GM12874 (cell line): Measurements from ENCODE around the gene ZSWIM3.

Source experiments
- TF ChIP-seq, protein P1 (sequence below): IDR thresholded peaks from 2 replicates; pipeline ENCODE4 v1.5.1; 2011; ENCODE audit warnings: low read depth, mild to moderate bottlenecking, control low read depth, low read length, moderate library complexity; ENCODE audit not compliant: insufficient read depth

Gene ZSWIM3

DNA sequence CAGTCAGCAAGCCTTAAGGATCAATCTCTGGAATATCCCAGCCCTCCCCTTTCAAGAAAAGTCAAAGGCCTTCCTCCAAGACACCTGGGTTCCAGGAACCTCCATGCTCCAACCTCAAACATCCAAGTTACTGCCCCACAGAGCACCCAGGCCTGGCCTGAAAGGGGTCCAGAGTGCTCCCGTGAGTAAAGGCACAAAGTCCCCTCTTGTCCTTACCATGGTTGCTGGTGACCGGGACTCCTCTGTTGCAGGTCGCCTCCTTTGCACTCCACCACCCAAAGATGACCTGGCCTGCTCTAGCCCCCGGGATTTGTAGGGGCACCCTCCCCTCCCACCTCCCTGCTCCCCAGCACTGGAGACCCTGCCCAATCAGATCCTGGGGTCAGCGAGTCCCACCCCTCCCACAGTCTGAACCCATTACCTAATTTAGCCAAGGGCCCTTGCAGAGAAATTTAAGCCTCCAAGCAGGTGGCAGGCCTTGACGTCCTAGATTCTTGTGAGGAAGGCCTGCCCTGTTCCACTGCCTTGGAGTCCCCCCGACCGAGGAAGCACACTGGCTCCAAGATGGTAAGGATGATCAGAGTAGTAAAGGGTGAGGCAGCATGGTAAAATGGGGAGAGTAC, 30.3 kb upstream of the ZSWIM3 start, which contains the start of gene TNNC2:
TNNC2 (minus strand) TSS at position 283 of the 623 bp plus-strand sequence; CDS start at position 219, 64 bp downstream.
- TF ChIP-seq, protein P1, sequence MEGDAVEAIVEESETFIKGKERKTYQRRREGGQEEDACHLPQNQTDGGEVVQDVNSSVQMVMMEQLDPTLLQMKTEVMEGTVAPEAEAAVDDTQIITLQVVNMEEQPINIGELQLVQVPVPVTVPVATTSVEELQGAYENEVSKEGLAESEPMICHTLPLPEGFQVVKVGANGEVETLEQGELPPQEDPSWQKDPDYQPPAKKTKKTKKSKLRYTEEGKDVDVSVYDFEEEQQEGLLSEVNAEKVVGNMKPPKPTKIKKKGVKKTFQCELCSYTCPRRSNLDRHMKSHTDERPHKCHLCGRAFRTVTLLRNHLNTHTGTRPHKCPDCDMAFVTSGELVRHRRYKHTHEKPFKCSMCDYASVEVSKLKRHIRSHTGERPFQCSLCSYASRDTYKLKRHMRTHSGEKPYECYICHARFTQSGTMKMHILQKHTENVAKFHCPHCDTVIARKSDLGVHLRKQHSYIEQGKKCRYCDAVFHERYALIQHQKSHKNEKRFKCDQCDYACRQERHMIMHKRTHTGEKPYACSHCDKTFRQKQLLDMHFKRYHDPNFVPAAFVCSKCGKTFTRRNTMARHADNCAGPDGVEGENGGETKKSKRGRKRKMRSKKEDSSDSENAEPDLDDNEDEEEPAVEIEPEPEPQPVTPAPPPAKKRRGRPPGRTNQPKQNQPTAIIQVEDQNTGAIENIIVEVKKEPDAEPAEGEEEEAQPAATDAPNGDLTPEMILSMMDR = no peak

DNA sequence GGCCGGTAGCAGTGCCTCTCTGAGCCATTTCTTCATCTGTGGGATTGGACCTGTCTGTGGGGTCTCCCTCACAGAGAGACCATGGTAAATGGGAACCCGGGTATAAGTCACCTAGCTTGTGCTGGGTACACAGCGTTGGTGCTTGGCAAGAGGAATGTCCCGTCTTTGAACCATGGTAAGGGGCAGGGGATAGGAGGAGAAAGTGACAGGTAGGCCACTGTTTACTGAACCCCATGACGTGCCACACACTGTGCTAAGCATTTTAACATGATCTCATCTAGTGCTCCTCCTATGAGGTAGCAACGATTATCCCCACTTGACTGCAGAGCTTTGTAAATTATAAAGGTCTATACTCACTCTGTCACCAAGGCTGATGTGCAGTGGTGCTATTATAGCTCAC, 29.7 kb upstream of the ZSWIM3 start:
- TF ChIP-seq, protein P1 = no peak

DNA sequence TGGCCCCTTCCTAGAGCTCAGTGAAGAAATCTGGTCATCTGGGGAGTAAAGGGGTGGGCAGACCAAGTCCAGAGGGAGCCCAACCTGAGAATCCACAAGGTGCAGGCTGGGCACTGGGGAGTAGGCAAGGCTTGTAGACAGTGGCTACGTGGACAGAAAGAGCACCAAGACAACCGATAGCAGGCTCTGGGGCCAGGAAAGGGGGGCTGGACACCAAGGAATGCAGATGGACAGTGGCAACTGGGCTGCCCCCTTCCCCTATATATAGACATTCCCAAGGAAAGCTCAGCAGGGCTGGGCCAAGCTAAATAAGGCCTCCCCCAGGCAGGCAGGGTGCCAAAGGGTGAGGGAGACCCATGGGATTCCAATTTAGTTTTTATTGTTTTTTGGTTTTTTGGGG, 28.8 kb upstream of the ZSWIM3 start:
- TF ChIP-seq, protein P1 = no peak

DNA sequence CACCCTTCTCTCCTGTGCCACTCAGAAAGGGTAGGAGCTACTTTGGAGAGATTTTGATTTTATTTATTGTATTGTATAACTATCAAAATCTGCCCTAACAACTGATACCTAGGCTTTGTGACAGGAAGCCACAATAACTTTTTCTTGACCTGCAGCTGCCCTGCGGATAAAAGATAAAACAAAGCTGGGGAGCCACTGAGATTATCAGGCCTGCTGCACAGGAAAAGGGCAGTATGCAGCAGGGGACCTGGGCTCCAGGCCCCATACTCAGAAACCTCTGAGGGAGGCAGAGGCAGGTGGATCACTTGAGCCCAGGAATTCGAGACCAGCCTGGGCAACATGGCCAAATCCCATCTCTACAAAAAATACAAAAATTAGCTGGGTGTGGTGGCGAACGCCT, 24.8 kb upstream of the ZSWIM3 start:
- TF ChIP-seq, protein P1 = no peak

DNA sequence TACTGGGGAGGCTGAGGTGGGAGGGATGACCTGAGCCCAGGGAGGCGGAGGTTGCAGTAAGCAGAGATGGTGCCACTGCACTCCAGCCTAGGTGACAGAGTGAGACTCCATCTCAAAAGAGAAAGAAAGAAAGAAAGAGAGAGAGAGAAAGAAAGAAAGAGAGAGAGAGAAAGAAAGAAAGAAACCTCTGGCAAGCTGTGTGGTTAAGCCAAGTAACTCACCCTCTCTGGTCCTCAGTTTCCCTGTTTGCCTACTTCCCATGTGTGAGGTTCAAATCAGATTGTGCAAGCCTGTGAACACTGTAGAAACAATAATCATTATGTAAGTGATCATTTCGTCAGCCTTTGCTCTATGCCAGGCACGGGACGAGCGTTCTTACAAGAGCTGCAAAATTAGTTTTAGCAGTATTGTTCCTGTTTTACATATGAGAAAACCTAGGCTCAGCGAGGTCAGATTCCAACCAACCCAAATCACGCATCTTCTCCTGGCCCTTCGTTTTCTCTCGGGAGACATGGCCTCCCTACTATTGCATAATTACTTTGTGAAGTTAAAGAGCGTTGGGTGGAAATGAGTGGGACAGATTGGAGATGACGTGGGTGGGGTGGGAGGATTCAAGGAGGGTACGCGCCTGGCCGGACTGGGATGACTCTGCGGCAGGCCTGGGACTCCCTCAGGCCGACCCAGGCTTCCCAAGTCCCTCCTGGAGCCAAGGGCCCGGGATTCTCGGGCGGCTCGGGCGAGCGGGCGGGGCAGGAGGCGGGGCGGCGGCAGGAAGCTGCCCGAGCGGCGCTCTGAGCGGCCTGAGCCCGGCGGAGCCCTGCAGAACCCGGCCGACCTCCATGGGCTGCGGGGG, 24.2 kb upstream of the ZSWIM3 start, which contains the start of gene SNX21:
SNX21 (plus strand) TSS at position 770 of the 853 bp plus-strand sequence. CDS start 121 bp downstream, outside the sequence.
- TF ChIP-seq, protein P1 = no peak

DNA sequence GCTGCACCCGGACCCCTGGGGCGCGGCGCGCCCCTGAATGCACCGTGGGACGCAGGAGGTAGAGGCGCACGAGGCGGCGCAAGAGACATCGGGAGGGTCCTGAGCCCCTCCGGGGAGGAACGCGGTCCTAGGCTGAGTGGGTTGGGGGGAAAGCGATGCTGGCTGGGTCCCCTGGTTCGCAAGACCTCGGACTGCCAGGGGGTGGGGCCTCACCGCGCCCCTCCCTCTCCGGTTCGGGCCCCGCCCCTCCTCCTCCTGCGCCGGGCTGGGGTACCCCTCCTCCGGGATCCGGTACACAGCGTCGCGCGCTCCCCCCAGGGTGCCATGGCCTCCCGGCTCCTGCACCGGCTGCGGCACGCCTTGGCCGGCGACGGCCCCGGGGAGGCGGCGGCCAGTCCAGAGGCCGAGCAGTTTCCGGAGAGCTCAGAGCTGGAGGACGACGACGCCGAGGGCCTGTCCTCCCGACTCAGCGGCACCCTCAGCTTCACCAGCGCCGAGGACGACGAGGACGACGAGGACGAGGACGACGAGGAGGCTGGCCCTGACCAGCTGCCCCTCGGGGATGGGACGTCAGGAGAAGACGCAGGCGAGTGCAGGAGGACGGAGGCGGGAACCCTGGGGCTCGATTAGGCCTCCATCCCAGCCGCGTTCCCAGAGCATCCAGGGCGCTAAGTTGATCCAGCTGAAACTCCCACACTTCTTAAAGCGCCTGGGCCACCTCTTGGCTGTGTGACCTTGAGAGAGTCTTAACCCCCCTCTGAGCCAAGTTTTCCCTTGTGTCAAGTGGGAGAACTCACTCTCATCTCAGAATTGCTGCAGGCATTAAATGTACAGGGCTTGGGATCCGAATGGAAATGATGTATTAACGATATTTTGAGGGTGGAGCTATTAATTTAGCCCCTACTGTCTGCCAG, 23.3 kb upstream of the ZSWIM3 start:
- TF ChIP-seq, protein P1 = no peak

DNA sequence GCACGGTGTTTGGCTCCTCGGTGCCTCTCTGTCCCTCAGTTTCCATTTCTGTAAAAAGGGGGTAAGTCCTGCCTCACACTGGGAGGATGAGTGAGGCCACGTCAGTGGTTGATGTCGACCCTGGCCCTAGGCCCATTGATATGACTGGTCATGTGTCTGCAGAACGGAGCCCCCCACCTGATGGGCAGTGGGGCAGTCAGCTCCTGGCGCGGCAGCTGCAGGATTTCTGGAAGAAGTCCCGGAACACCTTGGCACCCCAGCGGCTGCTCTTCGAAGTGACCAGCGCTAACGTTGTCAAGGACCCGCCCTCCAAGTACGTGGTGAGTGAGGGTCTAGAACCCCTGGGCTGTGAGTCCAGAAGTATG, 22.6 kb upstream of the ZSWIM3 start:
- TF ChIP-seq, protein P1 = no peak
